DND-41 (cell line): ENCODE measurements around the gene DIAPH2.

ENCODE experiments used
- EZH2 ChIP-seq: IDR thresholded peaks from 3 replicates; pipeline ENCODE4 v1.6.1; 2012; ENCODE audit warnings: borderline replicate concordance, low read depth, mild to moderate bottlenecking, moderate library complexity, low read length, inconsistent platforms; ENCODE audit not compliant: severe bottlenecking
- TF ChIP-seq, protein P1 (sequence below): IDR thresholded peaks from 2 replicates; pipeline ENCODE4 v1.5.1; 2012; ENCODE audit warnings: borderline replicate concordance, low read length, moderate library complexity, mild to moderate bottlenecking; ENCODE audit not compliant: poor library complexity, severe bottlenecking; ENCODE audit errors: extremely low read depth

DNA sequence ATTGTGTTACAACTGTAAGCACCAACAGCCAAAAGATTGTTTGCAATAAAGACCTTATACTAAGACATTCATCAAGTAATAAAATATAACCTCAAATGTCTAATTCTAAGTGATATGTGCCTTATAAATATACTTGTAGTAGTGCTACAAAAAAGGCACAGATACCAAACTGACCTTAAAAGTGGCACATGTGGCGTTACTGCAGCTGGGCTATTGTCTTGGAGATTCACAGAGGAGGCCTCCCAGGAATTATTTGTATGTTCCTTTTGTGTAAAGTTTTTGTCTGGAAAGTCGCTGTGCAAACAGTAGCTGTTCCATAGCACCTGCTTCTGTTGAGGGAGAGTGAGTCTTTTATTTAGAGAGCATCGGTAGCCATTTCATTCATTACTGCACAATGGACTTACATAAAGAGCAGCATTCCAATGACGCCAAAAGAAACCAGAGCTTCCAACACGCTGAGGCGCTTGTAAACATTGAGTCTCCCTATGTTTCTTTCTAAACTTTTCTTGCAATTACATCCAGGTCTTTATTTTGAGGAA is 342.8 kb downstream of the DIAPH2 start:
- TF ChIP-seq, protein P1, sequence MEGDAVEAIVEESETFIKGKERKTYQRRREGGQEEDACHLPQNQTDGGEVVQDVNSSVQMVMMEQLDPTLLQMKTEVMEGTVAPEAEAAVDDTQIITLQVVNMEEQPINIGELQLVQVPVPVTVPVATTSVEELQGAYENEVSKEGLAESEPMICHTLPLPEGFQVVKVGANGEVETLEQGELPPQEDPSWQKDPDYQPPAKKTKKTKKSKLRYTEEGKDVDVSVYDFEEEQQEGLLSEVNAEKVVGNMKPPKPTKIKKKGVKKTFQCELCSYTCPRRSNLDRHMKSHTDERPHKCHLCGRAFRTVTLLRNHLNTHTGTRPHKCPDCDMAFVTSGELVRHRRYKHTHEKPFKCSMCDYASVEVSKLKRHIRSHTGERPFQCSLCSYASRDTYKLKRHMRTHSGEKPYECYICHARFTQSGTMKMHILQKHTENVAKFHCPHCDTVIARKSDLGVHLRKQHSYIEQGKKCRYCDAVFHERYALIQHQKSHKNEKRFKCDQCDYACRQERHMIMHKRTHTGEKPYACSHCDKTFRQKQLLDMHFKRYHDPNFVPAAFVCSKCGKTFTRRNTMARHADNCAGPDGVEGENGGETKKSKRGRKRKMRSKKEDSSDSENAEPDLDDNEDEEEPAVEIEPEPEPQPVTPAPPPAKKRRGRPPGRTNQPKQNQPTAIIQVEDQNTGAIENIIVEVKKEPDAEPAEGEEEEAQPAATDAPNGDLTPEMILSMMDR: no peak
- TF ChIP-seq EZH2: no peak
